IMR-90 (cell line): ENCODE results near the gene DUS2. TPM values are rescaled to one million over a fixed set of nuclear protein-coding genes. Genes with fewer than 3 reads are reported as not detected.
A peak's percentile ranks its signal among the peaks of the same experiment; 100 is the strongest.

ENCODE experiments used
- ATAC-seq: fragments of 200-7000 bp; cut with Tn5 transposase; 2 replicates; pipeline ENCODE4 v1.9.1; 2020; ENCODE audit warnings: low read depth, mild to moderate bottlenecking, moderate library complexity
- BruUV-seq: library from RNA; stranded (reverse); fragments of 400-500 nt; replicated peaks from 2 replicates; lab custom pipeline; 2021; lab: Mats Ljungman, UMichigan
- CTCF ChIA-PET: fragments of 300-600 bp; formaldehyde crosslinking; extraction: SDS; loops from one replicate; lab custom pipeline; 2021; ENCODE audit warnings: antibody characterized with exemption; lab: Yijun Ruan, JAX
- POLR2A ChIA-PET: fragments of 300-600 bp; sonication (Branson Sonifier 250); formaldehyde crosslinking; loops from one replicate; lab custom pipeline; 2022; ENCODE audit warnings: antibody characterized with exemption; ENCODE audit not compliant: unreplicated experiment; lab: Charles Lee
- DNase-seq: peaks from one replicate; pipeline ENCODE4 v3.0.0; 2013
- H2AFZ ChIP-seq: replicated peaks from 2 replicates; pipeline ENCODE3; 2013; ENCODE audit warnings: low read length, mild to moderate bottlenecking; ENCODE audit not compliant: poor library complexity
- H2AK5ac ChIP-seq: 2 replicates; pipeline ENCODE4 v1.6.1; 2013; ENCODE audit warnings: low read depth, low read length, inconsistent platforms
- H2AK9ac ChIP-seq: replicated peaks from 2 replicates; pipeline ENCODE3; 2013; ENCODE audit warnings: mild to moderate bottlenecking, low read depth, low read length, moderate library complexity; ENCODE audit not compliant: poor library complexity
- H2BK120ac ChIP-seq: 2 replicates; pipeline ENCODE4 v1.6.1; 2013; ENCODE audit warnings: low read depth, low read length, inconsistent platforms
- H2BK15ac ChIP-seq: 3 replicates; pipeline ENCODE4 v1.6.1; 2013; ENCODE audit warnings: low read depth, low read length, inconsistent platforms
- H2BK20ac ChIP-seq: 2 replicates; pipeline ENCODE4 v1.6.1; 2013; ENCODE audit warnings: low read depth, mild to moderate bottlenecking, inconsistent platforms, low read length, moderate library complexity
- H2BK5ac ChIP-seq: 2 replicates; pipeline ENCODE4 v1.6.1; 2013; ENCODE audit warnings: mild to moderate bottlenecking, low read depth, low read length, inconsistent platforms; ENCODE audit not compliant: poor library complexity, severe bottlenecking
- H3K14ac ChIP-seq: replicated peaks from 2 replicates; pipeline ENCODE4 v1.6.1; 2013; ENCODE audit warnings: low read depth, low read length, inconsistent platforms
- H3K18ac ChIP-seq: 2 replicates; pipeline ENCODE4 v1.6.1; 2013; ENCODE audit warnings: low read depth, low read length, control low read depth
- H3K23ac ChIP-seq: 2 replicates; pipeline ENCODE4 v1.6.1; 2013; ENCODE audit warnings: low read depth, low read length, inconsistent platforms
- H3K27ac ChIP-seq: 2 replicates; pipeline ENCODE4 v1.5.1; 2013; ENCODE audit warnings: mild to moderate bottlenecking, control low read depth, low read length; ENCODE audit not compliant: insufficient read depth
- H3K27me3 ChIP-seq: 2 replicates; pipeline ENCODE4 v1.6.1; 2013; ENCODE audit warnings: low read length; ENCODE audit not compliant: control insufficient read depth, insufficient read depth
- H3K36me3 ChIP-seq: 2 replicates; pipeline ENCODE4 v1.6.1; 2013; ENCODE audit warnings: low read length, mixed read lengths; ENCODE audit not compliant: control insufficient read depth, insufficient read depth
- H3K4ac ChIP-seq: 2 replicates; pipeline ENCODE4 v1.6.1; 2013; ENCODE audit warnings: low read depth, low read length, inconsistent platforms
- H3K4me1 ChIP-seq: 2 replicates; pipeline ENCODE4 v1.6.1; 2013; ENCODE audit warnings: low read length, mixed read lengths; ENCODE audit not compliant: control insufficient read depth, insufficient read depth
- H3K4me2 ChIP-seq: 2 replicates; pipeline ENCODE4 v1.6.1; 2013; ENCODE audit warnings: low read depth, mild to moderate bottlenecking, control low read depth, low read length, moderate library complexity
- H3K4me3 ChIP-seq: 2 replicates; pipeline ENCODE4 v1.5.1; 2013; ENCODE audit warnings: low read depth, mild to moderate bottlenecking, control low read depth, low read length, moderate library complexity; ENCODE audit not compliant: insufficient read depth
- H3K56ac ChIP-seq: 2 replicates; pipeline ENCODE4 v1.6.1; 2013; ENCODE audit warnings: low read length, inconsistent platforms; ENCODE audit not compliant: insufficient read depth; ENCODE audit errors: extremely low read depth
- H3K79me1 ChIP-seq, 2 experiments: 2 replicates each; pipeline ENCODE4 v1.6.1; 2013; ENCODE audit warnings: low read length in 2 of 2, inconsistent platforms in 1 of 2, low read depth in 1 of 2
- H3K9ac ChIP-seq: 2 replicates; pipeline ENCODE4 v1.6.1; 2013; ENCODE audit warnings: low read depth, low read length, control low read depth
- H3K9me1 ChIP-seq: 2 replicates; pipeline ENCODE4 v1.6.1; 2013; ENCODE audit warnings: low read length, inconsistent platforms; ENCODE audit not compliant: insufficient read depth
- H3K9me3 ChIP-seq: 2 replicates; pipeline ENCODE4 v1.6.1; 2013; ENCODE audit warnings: low read length; ENCODE audit not compliant: control insufficient read depth, insufficient read depth
- H4K20me1 ChIP-seq: 2 replicates; pipeline ENCODE4 v1.6.1; 2013; ENCODE audit warnings: low read length, inconsistent platforms; ENCODE audit not compliant: insufficient read depth
- H4K5ac ChIP-seq: 2 replicates; pipeline ENCODE4 v1.6.1; 2013; ENCODE audit warnings: mild to moderate bottlenecking, low read depth, low read length, control low read depth
- H4K8ac ChIP-seq, 2 experiments: 2 replicates each; pipeline ENCODE4 v1.6.1; 2013; ENCODE audit warnings: low read depth in 2 of 2, low read length in 2 of 2, control low read depth in 1 of 2, inconsistent platforms in 1 of 2
- H4K91ac ChIP-seq: 2 replicates; pipeline ENCODE4 v1.6.1; 2013; ENCODE audit warnings: low read depth, low read length, inconsistent platforms; ENCODE audit not compliant: insufficient read depth
- BHLHE40 ChIP-seq: fragments of 150-350 bp; IDR thresholded peaks from 2 replicates; pipeline ENCODE4 v1.6.1; 2016; ENCODE audit warnings: mild to moderate bottlenecking, low read depth, low read length
- CEBPB ChIP-seq: IDR thresholded peaks from 2 replicates; pipeline ENCODE4 v1.6.1; 2012; ENCODE audit warnings: low read depth, low read length, improper control_type of control experiment
- CHD1 ChIP-seq: IDR thresholded peaks from 2 replicates; pipeline ENCODE4 v1.6.1; 2012; ENCODE audit warnings: low read depth, low read length, improper control_type of control experiment
- FOS ChIP-seq: fragments of 150-350 bp; IDR thresholded peaks from 2 replicates; pipeline ENCODE4 v1.6.1; 2016; ENCODE audit warnings: low read depth, low read length
- MAFK ChIP-seq: IDR thresholded peaks from 2 replicates; pipeline ENCODE4 v1.6.1; 2012; ENCODE audit warnings: low read depth, low read length, improper control_type of control experiment
- MAZ ChIP-seq: IDR thresholded peaks from 2 replicates; pipeline ENCODE4 v1.6.1; 2012; ENCODE audit warnings: low read depth, mild to moderate bottlenecking, low read length, improper control_type of control experiment, moderate library complexity, borderline replicate concordance
- MXI1 ChIP-seq: IDR thresholded peaks from 2 replicates; pipeline ENCODE4 v1.6.1; 2012; ENCODE audit warnings: low read depth, mild to moderate bottlenecking, low read length, moderate library complexity, borderline replicate concordance
- POLR2A ChIP-seq: IDR thresholded peaks from 2 replicates; pipeline ENCODE4 v1.6.1; 2012; ENCODE audit warnings: mild to moderate bottlenecking, low read depth, low read length
- RAD21 ChIP-seq: IDR thresholded peaks from 2 replicates; pipeline ENCODE4 v1.6.1; 2012; ENCODE audit warnings: low read length, improper control_type of control experiment
- RCOR1 ChIP-seq: IDR thresholded peaks from 2 replicates; pipeline ENCODE4 v1.6.1; 2012; ENCODE audit warnings: mild to moderate bottlenecking, low read length, improper control_type of control experiment; ENCODE audit not compliant: insufficient replicate concordance
- SMC3 ChIP-seq: fragments of 150-350 bp; IDR thresholded peaks from 2 replicates; pipeline ENCODE4 v1.6.1; 2016; ENCODE audit warnings: low read depth, mild to moderate bottlenecking, antibody characterized with exemption, low read length, moderate library complexity
- WGBS, 2 experiments: methylation state at CpG; one replicate each; pipeline versions ENCODE4 v1.1.5 to v1.1.7; 2013; ENCODE audit warnings: missing lambda C conversion rate in 2 of 2; ENCODE audit not compliant: insufficient read length in 1 of 2; ENCODE audit errors: extremely low coverage in 2 of 2; 5-methylcytosine and 5-hydroxymethylcytosine counted together
- dilution Hi-C: fragments of 300-500 bp; cut with HindIII; formaldehyde crosslinking; loops from one replicate; pipeline ENCODE4 v1.14.3; 2018; ENCODE audit warnings: low sequenced_read_pairs; ENCODE audit not compliant: unreplicated experiment
- in situ Hi-C: fragments of 300-500 bp; cut with MboI; formaldehyde crosslinking; loops from 3 replicates; pipeline ENCODE4 v1.14.3; 2019; ENCODE audit warnings: low sequenced_read_pairs, inconsistent platforms, mixed read lengths
- intact Hi-C: fragments of 100-400 bp; cut with micrococcal nuclease; formaldehyde crosslinking; loops from 2 replicates; pipeline ENCODE4 v1.10.0; 2022
- polyA plus RNA-seq, 3 experiments: library from polyadenylated mRNA; depleted of rRNA; stranded (reverse); fragments of >200 nt; gene quantifications; 2 replicates each; pipeline ENCODE4 v1.2.3, GENCODE V29; 2012; ENCODE audit warnings: low replicate concordance in 1 of 3
- total RNA-seq: library from RNA; depleted of rRNA; stranded (reverse); fragments of >200 nt; gene quantifications from 2 replicates; pipeline ENCODE4 v1.2.3, GENCODE V29; 2012
- TF ChIP-seq, protein P1 (sequence below): conservative IDR thresholded peaks from 2 replicates; pipeline ENCODE4 v1.5.1; 2012; ENCODE audit warnings: mild to moderate bottlenecking, low read depth, low read length, improper control_type of control experiment
- TF ChIP-seq, protein P2 (sequence below): fragments of 150-350 bp; IDR thresholded peaks from 2 replicates; pipeline ENCODE4 v1.6.1; 2017; ENCODE audit warnings: mild to moderate bottlenecking, antibody characterized with exemption, low read length, low read depth
- TF ChIP-seq, protein P3 (sequence below): fragments of 150-350 bp; IDR thresholded peaks from 2 replicates; pipeline ENCODE4 v1.6.1; 2016; ENCODE audit warnings: low read depth, mild to moderate bottlenecking, low read length, moderate library complexity, borderline replicate concordance

The DUS2 gene
- total and polyA plus RNA-seq, 2 of the 4 experiments (the other 2 are of a cell fraction): 15.8 to 30.5 TPM

DNA sequence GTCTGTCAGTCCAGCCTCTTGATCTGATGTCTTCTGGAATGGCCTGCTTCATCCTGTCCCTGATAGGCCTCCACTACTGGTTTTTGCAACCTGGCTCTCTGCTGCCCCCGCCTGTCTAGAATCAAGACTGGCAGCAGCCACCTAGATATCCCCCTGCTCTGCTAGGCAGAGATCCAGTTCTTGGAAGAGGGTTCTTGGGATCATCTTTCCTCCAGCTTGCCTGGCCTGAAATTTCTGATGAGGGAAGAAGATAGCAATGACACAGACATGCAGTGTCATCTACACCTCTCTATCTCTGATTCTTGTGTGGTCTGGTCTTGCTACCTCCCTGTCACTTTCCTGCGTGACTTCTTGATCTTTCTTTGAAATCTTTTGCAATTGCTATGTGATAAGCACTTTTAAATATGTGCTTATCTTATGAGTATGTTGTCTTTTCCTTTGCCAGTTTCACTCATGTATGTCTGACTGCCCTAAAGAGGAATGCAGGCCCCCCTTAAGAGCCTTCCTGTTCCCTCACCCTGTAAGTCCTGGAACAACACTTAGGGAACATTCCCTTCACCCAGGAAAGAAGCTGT, 41.8 kb downstream of the DUS2 start:
- Histone ChIP-seq H2BK5ac (peak overlapping the region; percentile 79), H2AK5ac (peak overlapping the region; percentile 92), H4K20me1 (peaks cover 23% of the 10 kb centered on the region), H3K9me1 (peaks cover 14% of the 10 kb centered on the region), H2AK9ac (peak overlapping the region; percentile 85), H3K18ac (no peak overlapping the region), H3K56ac (no peak overlapping the region), H2BK20ac (no peak overlapping the region), H2AFZ (peak overlapping the region; percentile 68), H2BK15ac (peak overlapping the region; percentile 13; the same call in 1 of the 3 replicates), H3K9ac (peak overlapping the region; percentile 34; the same call in 1 of the 2 replicates), H4K5ac (no peak overlapping the region), H3K79me1 (0 out of 4 replicates have a peak, but pooled peaks cover 0 to 5% of the 10 kb centered on the region in 2 experiments), H3K14ac (peak overlapping the region; percentile 45), H4K91ac (0 out of 2 replicates have a peak overlapping the region, but pooled peaks have one; percentile 43), H3K27me3 (no peaks in the 10 kb centered on the region), H3K4me3 (no peak overlapping the region), H3K36me3 (peaks cover 12% of the 10 kb centered on the region; the same call in 1 of the 2 replicates), H3K4me2 (peak overlapping the region; percentile 42; the same call in 1 of the 2 replicates), H3K4ac (peak overlapping the region; percentile 65), H3K23ac (no peak overlapping the region), H4K8ac (peak overlapping the region in 1 of 2 experiments; percentile 84; a peak in 2 of 4 replicates), H3K4me1 (peaks cover 16% of the 10 kb centered on the region), H3K9me3 (no peaks in the 10 kb centered on the region), H3K27ac (peak overlapping the region; percentile 62), H2BK120ac (peak overlapping the region; percentile 45; the same call in 1 of the 2 replicates)
- no CpG with 5 or more reads among the region's 2 CpGs for WGBS, 2 experiments
- ChIA-PET CTCF (interaction anchor here (0.6 to 1.1 kb wide), 6 partner anchors 20 to 166 kb away, joined by 3 to 10 read pairs (median 4); partner anchors contain the start of gene NFATC3), POLR2A (interaction anchor here (0.6 to 0.7 kb wide), 2 partner anchors 303 to 859 kb away, joined by 3 to 8 read pairs; no protein-coding TSS in a partner anchor)
- peak; percentile 91 for DNase-seq
- intact Hi-C loops (loop anchor here (1.0 kb wide), 1 partner anchor 164 kb away; no protein-coding TSS in a partner anchor), in situ Hi-C loops (no loop called here), dilution Hi-C loops (no loop called here)
- peak; percentile 86 for ATAC-seq
- no TSS peak for BruUV-seq
- TF ChIP-seq CHD1 (no peak), BHLHE40 (peak; percentile 78), POLR2A (no peak), MXI1 (no peak), RCOR1 (peak; percentile 66), FOS (peak; percentile 38), RAD21 (peak; percentile 65), MAZ (no peak), CEBPB (peak; percentile 94), SMC3 (peak; percentile 50), MAFK (no peak)
- TF ChIP-seq, protein P1, sequence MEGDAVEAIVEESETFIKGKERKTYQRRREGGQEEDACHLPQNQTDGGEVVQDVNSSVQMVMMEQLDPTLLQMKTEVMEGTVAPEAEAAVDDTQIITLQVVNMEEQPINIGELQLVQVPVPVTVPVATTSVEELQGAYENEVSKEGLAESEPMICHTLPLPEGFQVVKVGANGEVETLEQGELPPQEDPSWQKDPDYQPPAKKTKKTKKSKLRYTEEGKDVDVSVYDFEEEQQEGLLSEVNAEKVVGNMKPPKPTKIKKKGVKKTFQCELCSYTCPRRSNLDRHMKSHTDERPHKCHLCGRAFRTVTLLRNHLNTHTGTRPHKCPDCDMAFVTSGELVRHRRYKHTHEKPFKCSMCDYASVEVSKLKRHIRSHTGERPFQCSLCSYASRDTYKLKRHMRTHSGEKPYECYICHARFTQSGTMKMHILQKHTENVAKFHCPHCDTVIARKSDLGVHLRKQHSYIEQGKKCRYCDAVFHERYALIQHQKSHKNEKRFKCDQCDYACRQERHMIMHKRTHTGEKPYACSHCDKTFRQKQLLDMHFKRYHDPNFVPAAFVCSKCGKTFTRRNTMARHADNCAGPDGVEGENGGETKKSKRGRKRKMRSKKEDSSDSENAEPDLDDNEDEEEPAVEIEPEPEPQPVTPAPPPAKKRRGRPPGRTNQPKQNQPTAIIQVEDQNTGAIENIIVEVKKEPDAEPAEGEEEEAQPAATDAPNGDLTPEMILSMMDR: peak; percentile 88
- TF ChIP-seq, protein P2, sequence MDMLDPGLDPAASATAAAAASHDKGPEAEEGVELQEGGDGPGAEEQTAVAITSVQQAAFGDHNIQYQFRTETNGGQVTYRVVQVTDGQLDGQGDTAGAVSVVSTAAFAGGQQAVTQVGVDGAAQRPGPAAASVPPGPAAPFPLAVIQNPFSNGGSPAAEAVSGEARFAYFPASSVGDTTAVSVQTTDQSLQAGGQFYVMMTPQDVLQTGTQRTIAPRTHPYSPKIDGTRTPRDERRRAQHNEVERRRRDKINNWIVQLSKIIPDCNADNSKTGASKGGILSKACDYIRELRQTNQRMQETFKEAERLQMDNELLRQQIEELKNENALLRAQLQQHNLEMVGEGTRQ: no peak
- TF ChIP-seq, protein P3, sequence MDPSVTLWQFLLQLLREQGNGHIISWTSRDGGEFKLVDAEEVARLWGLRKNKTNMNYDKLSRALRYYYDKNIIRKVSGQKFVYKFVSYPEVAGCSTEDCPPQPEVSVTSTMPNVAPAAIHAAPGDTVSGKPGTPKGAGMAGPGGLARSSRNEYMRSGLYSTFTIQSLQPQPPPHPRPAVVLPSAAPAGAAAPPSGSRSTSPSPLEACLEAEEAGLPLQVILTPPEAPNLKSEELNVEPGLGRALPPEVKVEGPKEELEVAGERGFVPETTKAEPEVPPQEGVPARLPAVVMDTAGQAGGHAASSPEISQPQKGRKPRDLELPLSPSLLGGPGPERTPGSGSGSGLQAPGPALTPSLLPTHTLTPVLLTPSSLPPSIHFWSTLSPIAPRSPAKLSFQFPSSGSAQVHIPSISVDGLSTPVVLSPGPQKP: no peak
